HEK293 (cell line): ENCODE measurements around the gene STX16.

Source experiments
- CTCF ChIA-PET: fragments of 350-600 bp; formaldehyde crosslinking; extraction: SDS; loops from one replicate; lab custom pipeline; 2021; ENCODE audit warnings: antibody characterized with exemption; lab: Yijun Ruan, JAX
- POLR2A ChIA-PET: fragments of 300-600 bp; formaldehyde crosslinking; extraction: SDS; loops from one replicate; lab custom pipeline; 2020; ENCODE audit warnings: antibody characterized with exemption, inconsistent platforms; lab: Yijun Ruan, JAX
- H3K27ac ChIP-seq: fragments of 200-500 bp; sonication (Bioruptor generic); 2 replicates; pipeline ENCODE4 v1.5.1; 2014; ENCODE audit warnings: low read depth, low read length, control low read depth, inconsistent platforms; ENCODE audit errors: extremely low read depth
- H3K36me3 ChIP-seq, 2 experiments: fragments of 200-500 bp in 1 of 2; sonication (Bioruptor generic) in 1 of 2; 1 replicate in 1 of 2; 2 replicates in 1 of 2; pipeline ENCODE4 v1.5.1; 2014 to 2017; ENCODE audit warnings: inconsistent platforms in 2 of 2, low read length in 2 of 2; ENCODE audit not compliant: control insufficient read depth in 2 of 2, insufficient read depth in 1 of 2
- H3K4me1 ChIP-seq: fragments of 200-500 bp; sonication (Bioruptor generic); 2 replicates; pipeline ENCODE4 v1.5.1; 2014; ENCODE audit warnings: mild to moderate bottlenecking, low read length, inconsistent platforms; ENCODE audit not compliant: control insufficient read depth, insufficient read depth
- H3K4me3 ChIP-seq: 2 replicates; pipeline ENCODE4 v1.5.1; 2011; ENCODE audit warnings: low read depth, mild to moderate bottlenecking, control low read depth, low read length, moderate library complexity
- H3K9me3 ChIP-seq: fragments of 200-500 bp; sonication (Bioruptor generic); 2 replicates; pipeline ENCODE4 v1.5.1; 2014; ENCODE audit warnings: low read depth, low read length, inconsistent platforms; ENCODE audit not compliant: control insufficient read depth, insufficient read depth
- AEBP2 ChIP-seq: fragments of 450-650 bp; formaldehyde crosslinking; IDR thresholded peaks from 2 replicates; pipeline ENCODE4 v1.5.1; 2016; ENCODE audit warnings: missing biosample characterization, missing genetic modification characterization, borderline replicate concordance
- KLF16 ChIP-seq: fragments of 450-650 bp; formaldehyde crosslinking; IDR thresholded peaks from 2 replicates; pipeline ENCODE4 v1.5.1; 2017; ENCODE audit warnings: missing biosample characterization, missing genetic modification characterization
- MYNN ChIP-seq: fragments of 450-650 bp; formaldehyde crosslinking; IDR thresholded peaks from 2 replicates; pipeline ENCODE4 v1.5.1; 2016; ENCODE audit warnings: missing biosample characterization, missing genetic modification characterization, borderline replicate concordance
- SCRT1 ChIP-seq: fragments of 450-650 bp; formaldehyde crosslinking; IDR thresholded peaks from 2 replicates; pipeline ENCODE4 v1.5.1; 2016; ENCODE audit warnings: missing biosample characterization, missing genetic modification characterization, borderline replicate concordance
- SCRT2 ChIP-seq: fragments of 450-650 bp; formaldehyde crosslinking; IDR thresholded peaks from 2 replicates; pipeline ENCODE4 v1.5.1; 2016; ENCODE audit warnings: missing biosample characterization, missing genetic modification characterization
- ZBTB7A ChIP-seq: fragments of 450-650 bp; formaldehyde crosslinking; IDR thresholded peaks from 2 replicates; pipeline ENCODE4 v1.5.1; 2016; ENCODE audit warnings: low read depth, missing biosample characterization, missing genetic modification characterization
- ZNF138 ChIP-seq: fragments of 450-650 bp; formaldehyde crosslinking; IDR thresholded peaks from 2 replicates; pipeline ENCODE4 v1.5.1; 2016; ENCODE audit warnings: missing biosample characterization, missing genetic modification characterization, borderline replicate concordance
- ZNF157 ChIP-seq: fragments of 450-650 bp; formaldehyde crosslinking; IDR thresholded peaks from 2 replicates; pipeline ENCODE4 v1.5.1; 2016; ENCODE audit warnings: missing biosample characterization, missing genetic modification characterization
- ZNF280D ChIP-seq: fragments of 450-650 bp; formaldehyde crosslinking; IDR thresholded peaks from 2 replicates; pipeline ENCODE4 v1.5.1; 2016; ENCODE audit warnings: missing biosample characterization, missing genetic modification characterization
- ZNF324 ChIP-seq: fragments of 450-650 bp; formaldehyde crosslinking; IDR thresholded peaks from 2 replicates; pipeline ENCODE4 v1.5.1; 2016; ENCODE audit warnings: missing biosample characterization, missing genetic modification characterization
- ZNF341 ChIP-seq: fragments of 450-650 bp; formaldehyde crosslinking; IDR thresholded peaks from 2 replicates; pipeline ENCODE4; 2016; ENCODE audit warnings: low read depth, missing biosample characterization, missing genetic modification characterization
- ZNF398 ChIP-seq: fragments of 450-650 bp; formaldehyde crosslinking; IDR thresholded peaks from 2 replicates; pipeline ENCODE4 v1.5.1; 2017; ENCODE audit warnings: missing biosample characterization, missing genetic modification characterization
- ZNF404 ChIP-seq: fragments of 450-650 bp; formaldehyde crosslinking; IDR thresholded peaks from 2 replicates; pipeline ENCODE4 v1.5.1; 2017; ENCODE audit warnings: missing biosample characterization, missing genetic modification characterization
- ZNF433 ChIP-seq: fragments of 450-650 bp; formaldehyde crosslinking; IDR thresholded peaks from 2 replicates; pipeline ENCODE4 v1.5.1; 2016; ENCODE audit warnings: missing biosample characterization, missing genetic modification characterization, low read depth
- ZNF48 ChIP-seq: fragments of 450-650 bp; formaldehyde crosslinking; IDR thresholded peaks from 2 replicates; pipeline ENCODE4 v1.5.1; 2016; ENCODE audit warnings: missing biosample characterization, missing genetic modification characterization
- ZNF514 ChIP-seq: fragments of 450-650 bp; formaldehyde crosslinking; IDR thresholded peaks from 2 replicates; pipeline ENCODE4 v1.5.1; 2016; ENCODE audit warnings: missing biosample characterization, missing genetic modification characterization
- ZNF558 ChIP-seq: fragments of 450-650 bp; formaldehyde crosslinking; IDR thresholded peaks from 2 replicates; pipeline ENCODE4 v1.5.1; 2016; ENCODE audit warnings: missing biosample characterization, missing genetic modification characterization
- ZNF610 ChIP-seq: fragments of 450-650 bp; formaldehyde crosslinking; IDR thresholded peaks from 2 replicates; pipeline ENCODE4 v1.5.1; 2016; ENCODE audit warnings: missing biosample characterization, missing genetic modification characterization, borderline replicate concordance
- ZNF777 ChIP-seq: fragments of 450-650 bp; formaldehyde crosslinking; IDR thresholded peaks from 2 replicates; pipeline ENCODE4 v1.5.1; 2017; ENCODE audit warnings: missing biosample characterization, missing genetic modification characterization, borderline replicate concordance
- ZNF785 ChIP-seq: fragments of 450-650 bp; formaldehyde crosslinking; IDR thresholded peaks from 2 replicates; pipeline ENCODE4 v1.5.1; 2016; ENCODE audit warnings: missing biosample characterization, missing genetic modification characterization
- ZNF830 ChIP-seq: fragments of 450-650 bp; IDR thresholded peaks from 2 replicates; pipeline ENCODE4 v1.5.0; 2018; ENCODE audit warnings: missing biosample characterization, missing genetic modification characterization, low read depth, mild to moderate bottlenecking, moderate library complexity

STX16 gene

GRCh38 chr20:58602124-58602523, 49.0 kb upstream of the STX16 start:
- Histone ChIP-seq H3K4me3 (no peak overlapping the region), H3K9me3 (no peaks in the 10 kb centered on the region), H3K27ac (no peak overlapping the region), H3K4me1 (no peaks in the 10 kb centered on the region), H3K36me3 (no peaks in the 10 kb centered on the region)
- ChIA-PET POLR2A (no interaction called here), CTCF (interaction anchor here (0.5 kb wide), 1 partner anchor 268 kb away, joined by 3 read pairs; no protein-coding TSS in a partner anchor)
- TF ChIP-seq AEBP2 (tag by site-specific recombination) (no peak), KLF16 (no peak), ZNF157 (no peak), SCRT1 (tag by site-specific recombination) (no peak), ZBTB7A (tag by site-specific recombination) (no peak), ZNF610 (tag by site-specific recombination) (no peak), ZNF138 (tag by site-specific recombination) (no peak), ZNF830 (tag by site-specific recombination) (no peak)

DNA sequence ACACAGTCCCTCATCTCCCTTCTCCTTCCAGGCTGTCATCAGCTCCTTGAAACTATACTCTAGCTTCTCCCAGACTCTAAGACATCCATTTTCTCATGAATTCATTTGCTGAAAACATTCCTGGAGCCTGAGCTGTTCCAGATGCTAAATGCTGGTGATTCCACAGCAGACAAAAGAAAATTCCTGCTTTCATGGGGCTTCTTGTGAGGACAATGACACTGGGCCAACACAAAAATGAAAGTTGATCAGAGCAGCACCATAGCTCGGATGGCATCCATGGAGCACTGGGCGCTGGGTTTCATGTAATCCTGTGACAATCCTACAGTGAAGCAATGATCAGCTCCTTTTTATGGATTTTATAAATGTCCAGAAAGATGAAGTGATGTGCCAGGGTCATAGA, 47.4 kb upstream of the STX16 start:
- Histone ChIP-seq H3K36me3 (no peaks in the 10 kb centered on the region), H3K4me3 (no peak overlapping the region), H3K27ac (no peak overlapping the region), H3K9me3 (no peaks in the 10 kb centered on the region), H3K4me1 (no peaks in the 10 kb centered on the region)
- no peak for TF ChIP-seq SCRT2 (tag by site-specific recombination)
- no peak for TF ChIP-seq ZNF324 (tag by site-specific recombination)
- TF ChIP-seq ZNF404 (tag by site-specific recombination), result no peak
- no peak for TF ChIP-seq ZNF48 (tag by site-specific recombination)
- no peak for TF ChIP-seq ZNF433 (tag by site-specific recombination)
- TF ChIP-seq ZNF280D (tag by site-specific recombination), result no peak
- POLR2A ChIA-PET, result no interaction called here
- CTCF ChIA-PET, result interaction anchor here (0.6 kb wide), 1 partner anchor 665 kb away, joined by 3 read pairs; no protein-coding TSS in a partner anchor

DNA sequence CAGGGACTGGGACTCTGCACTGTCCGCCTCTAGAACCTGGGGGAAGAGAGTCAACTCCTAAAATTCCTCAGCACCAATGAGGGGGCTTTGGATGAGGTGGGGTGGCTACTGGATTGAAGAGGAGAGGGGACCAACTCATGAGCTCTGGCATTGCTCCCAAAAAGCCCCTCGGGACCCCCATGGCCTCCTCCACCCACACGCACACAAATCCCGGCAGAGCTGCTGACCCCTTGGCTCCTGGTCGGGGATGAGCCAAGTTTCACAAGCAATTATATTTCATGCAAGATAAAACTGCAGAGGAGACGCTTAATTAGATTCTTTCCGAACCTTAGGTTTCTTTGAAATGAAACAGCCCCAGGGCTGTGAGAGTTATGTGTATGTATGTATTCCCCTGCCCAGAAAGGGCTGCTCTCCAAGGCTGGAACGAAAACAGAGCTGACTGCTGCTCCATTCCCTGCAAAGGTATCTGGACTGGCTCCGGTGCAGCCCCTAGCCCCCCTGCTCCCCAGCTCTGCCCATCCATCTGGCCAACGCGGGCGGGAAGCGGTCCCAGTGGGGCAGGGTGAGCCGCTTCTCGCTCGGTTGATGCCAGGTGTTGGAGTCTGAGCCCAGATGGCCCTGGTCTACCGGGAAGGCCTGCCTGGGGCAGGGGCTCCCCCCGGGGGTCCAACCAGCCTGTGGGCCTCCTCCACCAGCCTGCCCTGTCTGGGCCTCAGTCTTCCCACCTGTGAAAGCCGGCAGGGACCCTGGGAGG, 46.8 kb upstream of the STX16 start:
- ChIA-PET CTCF (interaction anchor here (0.6 to 1.2 kb wide), 2 partner anchors 14 to 664 kb away, joined by 3 to 5 read pairs; no protein-coding TSS in a partner anchor), POLR2A (no interaction called here)
- no peaks in the 10 kb centered on the region for H3K36me3 ChIP-seq
- H3K4me3 ChIP-seq, result no peak overlapping the region
- H3K9me3 ChIP-seq, result no peaks in the 10 kb centered on the region
- no peaks in the 10 kb centered on the region for H3K4me1 ChIP-seq
- TF ChIP-seq MYNN (tag by site-specific recombination) (no peak), ZNF777 (tag by site-specific recombination) (no peak), ZNF398 (tag by site-specific recombination) (no peak), ZNF558 (tag by site-specific recombination) (no peak), ZNF433 (tag by site-specific recombination) (no peak), ZNF514 (no peak), ZNF785 (no peak), ZNF341 (tag by site-specific recombination) (no peak)
- no peak overlapping the region for H3K27ac ChIP-seq
